ENCODE data around the gene GSTM2.

- TF ChIP-seq CTCF (IDR thresholded peaks at IDR 0.05) (no peak), POLR2A (IDR thresholded peaks at IDR 0.05) (no peak)
These were observed 33.6 kb upstream of the GSTM2 start for GRCh38 chr1:109634292-109634691.

Data from body of pancreas (tissue), 4 donors.